Astrocyte (in vitro differentiated cells and primary cell): Measurements from ENCODE around the gene RILPL1. TPM values are rescaled to one million over a fixed set of nuclear protein-coding genes. Genes with fewer than 3 reads are reported as not detected.

Experiments
- DNase-seq: peaks from one replicate; pipeline ENCODE4 v3.0.0-alpha.2; 2010; ENCODE audit warnings: low read depth
- FAIRE-seq: peaks from 2 replicates; lab custom pipeline; 2011; peaks lifted over from hg19 to GRCh38; lab: Jason Lieb, UNC
- H2AFZ ChIP-seq: 2 replicates; pipeline ENCODE4 v1.6.0; 2012; ENCODE audit warnings: low read depth, low read length, inconsistent platforms
- H3K27ac ChIP-seq: 2 replicates; pipeline ENCODE4 v1.5.1; 2011; ENCODE audit warnings: low read depth, low read length, inconsistent platforms
- H3K27me3 ChIP-seq: 2 replicates; pipeline ENCODE4 v1.6.0; 2011; ENCODE audit warnings: low read length, inconsistent platforms; ENCODE audit not compliant: insufficient read depth
- H3K36me3 ChIP-seq: 2 replicates; pipeline ENCODE4 v1.5.1; 2011; ENCODE audit warnings: low read length, inconsistent platforms; ENCODE audit not compliant: insufficient read depth
- H3K4me1 ChIP-seq: 2 replicates; pipeline ENCODE4 v1.5.1; 2011; ENCODE audit warnings: low read length, inconsistent platforms; ENCODE audit not compliant: insufficient read depth
- H3K4me2 ChIP-seq: 2 replicates; pipeline ENCODE4 v1.6.0; 2012; ENCODE audit warnings: low read length, inconsistent platforms
- H3K4me3 ChIP-seq: 2 replicates; pipeline ENCODE4 v1.5.1; 2011; ENCODE audit warnings: low read depth, mild to moderate bottlenecking, low read length, inconsistent platforms; ENCODE audit not compliant: insufficient read depth
- H3K79me2 ChIP-seq: 2 replicates; pipeline ENCODE4 v1.6.0; 2012; ENCODE audit warnings: mild to moderate bottlenecking, low read length, inconsistent platforms; ENCODE audit not compliant: insufficient read depth
- H3K9ac ChIP-seq: 2 replicates; pipeline ENCODE4 v1.6.0; 2012; ENCODE audit warnings: mild to moderate bottlenecking, low read length, inconsistent platforms
- H3K9me3 ChIP-seq: 2 replicates; pipeline ENCODE4 v1.5.1; 2012; ENCODE audit warnings: low read depth, mild to moderate bottlenecking, low read length, inconsistent platforms; ENCODE audit not compliant: insufficient read depth
- H4K20me1 ChIP-seq: 2 replicates; pipeline ENCODE4 v1.6.0; 2012; ENCODE audit warnings: low read length, inconsistent platforms; ENCODE audit not compliant: insufficient read depth
- H3K27ac Mint-ChIP-seq: one replicate; pipeline ENCODE4 v1.8.0; 2021; ENCODE audit warnings: mild to moderate bottlenecking, mixed read lengths; ENCODE audit not compliant: unreplicated experiment
- H3K27me3 Mint-ChIP-seq: one replicate; pipeline ENCODE4 v1.8.0; 2021; ENCODE audit warnings: low read depth, mixed read lengths; ENCODE audit not compliant: unreplicated experiment
- H3K36me3 Mint-ChIP-seq: one replicate; pipeline ENCODE4 v1.8.0; 2021; ENCODE audit warnings: low read depth, mixed read lengths; ENCODE audit not compliant: unreplicated experiment
- H3K4me1 Mint-ChIP-seq: one replicate; pipeline ENCODE4 v1.8.0; 2021; ENCODE audit warnings: low read depth, mixed read lengths; ENCODE audit not compliant: unreplicated experiment
- H3K4me3 Mint-ChIP-seq: one replicate; pipeline ENCODE4 v1.8.0; 2021; ENCODE audit warnings: mild to moderate bottlenecking, moderate library complexity, mixed read lengths; ENCODE audit not compliant: unreplicated experiment
- H3K9me3 Mint-ChIP-seq: one replicate; pipeline ENCODE4 v1.8.0; 2021; ENCODE audit warnings: mild to moderate bottlenecking, mixed read lengths; ENCODE audit not compliant: unreplicated experiment
- CTCF ChIP-seq: IDR thresholded peaks from 2 replicates; pipeline ENCODE4 v1.5.1; 2011; ENCODE audit warnings: low read depth, mild to moderate bottlenecking, inconsistent platforms, low read length, moderate library complexity; ENCODE audit not compliant: insufficient read depth
- EZH2 ChIP-seq: IDR thresholded peaks from 2 replicates; pipeline ENCODE4 v1.6.1; 2012; ENCODE audit warnings: mild to moderate bottlenecking, low read length, inconsistent platforms; ENCODE audit not compliant: insufficient read depth
- total RNA-seq: library from RNA; stranded (reverse); gene quantifications from 2 replicates; pipeline ENCODE4 v1.2.1, GENCODE V29; 2021

RILPL1 gene
- total RNA-seq, 1 donor from 2014 or later = 23.0 TPM

GRCh38 chr12:123522164-123522563, 11.4 kb downstream of the RILPL1 start:
- no peak overlapping the region for H3K27ac Mint-ChIP-seq
- H3K9me3 Mint-ChIP-seq = no peaks in the 10 kb centered on the region
- no peak overlapping the region for H2AFZ ChIP-seq
- no peak overlapping the region for H3K27ac ChIP-seq
- no peak overlapping the region for H3K9ac ChIP-seq
- TF ChIP-seq CTCF (no peak), EZH2 (no peak)
- H3K27me3 ChIP-seq = no peaks in the 10 kb centered on the region
- no peak overlapping the region for H3K4me2 ChIP-seq
- peaks cover 15% of the 10 kb centered on the region for H3K4me1 Mint-ChIP-seq
- no peak overlapping the region for H3K4me3 ChIP-seq
- peaks cover 29% of the 10 kb centered on the region for H4K20me1 ChIP-seq
- no peaks in the 10 kb centered on the region for H3K27me3 Mint-ChIP-seq
- DNase-seq (no peak), FAIRE-seq (no peak)
- no peak overlapping the region for H3K4me3 Mint-ChIP-seq
- H3K79me2 ChIP-seq = peaks cover 26% of the 10 kb centered on the region
- no peaks in the 10 kb centered on the region for H3K9me3 ChIP-seq
- peaks cover 24% of the 10 kb centered on the region for H3K36me3 Mint-ChIP-seq
- peaks cover 17% of the 10 kb centered on the region for H3K4me1 ChIP-seq
- H3K36me3 ChIP-seq = peaks cover 22% of the 10 kb centered on the region

- H3K4me3 ChIP-seq = no peak overlapping the region
- no peak overlapping the region for H3K4me3 Mint-ChIP-seq
- no peak overlapping the region for H3K4me2 ChIP-seq
- no peaks in the 10 kb centered on the region for H3K9me3 Mint-ChIP-seq
- FAIRE-seq = no peak
- H3K9me3 ChIP-seq = no peaks in the 10 kb centered on the region
- peak overlapping the region; percentile 97 for H3K27ac ChIP-seq
- peaks cover 22% of the 10 kb centered on the region for H4K20me1 ChIP-seq
- H3K36me3 Mint-ChIP-seq = peaks cover 35% of the 10 kb centered on the region
- no peaks in the 10 kb centered on the region for H3K27me3 Mint-ChIP-seq
- TF ChIP-seq EZH2 = no peak
- no peak for TF ChIP-seq CTCF
- peak overlapping the region; percentile 30 for H3K27ac Mint-ChIP-seq
- H3K79me2 ChIP-seq = peaks cover 18% of the 10 kb centered on the region
- peaks cover 18% of the 10 kb centered on the region for H3K4me1 Mint-ChIP-seq
- no peak overlapping the region for H2AFZ ChIP-seq
- DNase-seq = no peak
- no peak overlapping the region for H3K9ac ChIP-seq
- peaks cover 26% of the 10 kb centered on the region for H3K36me3 ChIP-seq
- no peaks in the 10 kb centered on the region for H3K27me3 ChIP-seq
- peaks cover 17% of the 10 kb centered on the region for H3K4me1 ChIP-seq
These were observed 12.7 kb downstream of the RILPL1 start for GRCh38 chr12:123520567-123521474.
